HG03469 (cell line): ENCODE data around the gene WNT16.
"Not testable (repeated sequence)": the region's sequence is repeated elsewhere in the genome, so short reads cannot be mapped to it uniquely, and the experiment has no call there.

Source experiments
- ATAC-seq: cut with Tn5 transposase; IDR thresholded peaks from one replicate; pipeline ENCODE4 v1.9.1; 2021; ENCODE audit warnings: mild to moderate bottlenecking, moderate library complexity, moderate number of reproducible peaks; ENCODE audit not compliant: unreplicated experiment

WNT16 gene

DNA sequence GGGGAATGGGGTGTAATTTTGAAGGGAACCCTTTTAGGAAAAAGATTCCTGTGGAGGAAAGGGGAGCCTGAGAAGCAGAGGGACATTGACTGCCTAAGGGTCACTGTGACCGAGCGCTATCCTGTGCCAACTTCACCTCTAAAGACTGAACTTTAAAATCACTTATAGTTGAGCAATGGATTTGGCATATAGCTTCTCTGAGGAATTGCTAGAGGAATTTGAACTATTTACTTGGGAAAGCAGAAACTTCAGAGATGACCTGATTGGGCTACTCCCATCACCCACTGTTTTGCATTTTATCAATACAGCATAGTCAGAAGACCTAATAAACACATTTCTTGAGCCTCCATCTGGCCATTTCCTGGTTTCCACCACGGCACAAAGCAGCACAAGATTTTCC lies 23.7 kb upstream of the WNT16 start:
- no peak for ATAC-seq

DNA sequence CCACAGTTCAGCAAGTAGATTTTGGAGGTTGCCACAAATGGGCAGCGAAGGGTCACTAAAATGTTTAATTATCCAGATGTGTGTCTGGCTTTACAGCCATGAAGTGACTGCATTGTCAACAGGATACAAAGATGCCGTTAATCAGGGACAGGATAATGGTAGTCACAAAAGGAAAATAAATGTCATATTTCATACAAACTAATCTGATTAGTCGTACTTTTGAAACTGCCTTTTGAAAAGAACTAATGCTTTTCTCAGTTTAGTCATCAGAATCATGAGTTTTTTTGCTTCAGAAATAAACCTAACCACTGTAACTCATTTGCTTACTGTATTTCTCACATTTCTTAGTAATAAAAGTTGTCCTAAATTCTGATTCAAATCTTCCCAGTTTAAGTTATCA lies 22.2 kb upstream of the WNT16 start:
- no peak for ATAC-seq

DNA sequence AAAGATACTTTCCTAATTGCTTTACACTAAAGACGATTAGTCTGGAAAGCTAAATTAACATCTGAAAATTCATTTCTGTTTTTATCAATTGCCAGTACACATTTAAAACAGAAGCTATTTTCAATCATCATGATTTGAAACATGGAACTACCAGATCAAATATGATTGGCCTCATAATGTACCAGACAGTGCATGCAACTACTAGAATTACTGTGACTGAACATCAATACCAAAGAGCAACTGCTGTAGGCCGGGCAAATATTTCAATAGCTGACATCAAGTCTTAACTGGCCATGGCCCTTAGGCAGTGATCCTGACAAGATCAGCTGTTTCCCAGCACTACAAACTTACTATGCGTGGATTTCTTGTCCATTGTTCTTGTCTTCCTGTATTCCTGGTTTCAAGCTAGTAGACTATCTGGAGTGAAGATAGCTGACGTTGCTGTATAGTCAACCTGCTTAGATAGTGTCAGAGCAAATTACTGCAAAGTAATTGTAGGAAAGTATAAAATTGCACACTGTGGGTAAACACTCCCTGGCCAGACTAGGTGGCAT lies 21.7 kb upstream of the WNT16 start:
- no peak for ATAC-seq

- no peak for ATAC-seq
Observed at GRCh38 chr7:121313220-121313792, 15.5 kb upstream of the WNT16 start.

DNA sequence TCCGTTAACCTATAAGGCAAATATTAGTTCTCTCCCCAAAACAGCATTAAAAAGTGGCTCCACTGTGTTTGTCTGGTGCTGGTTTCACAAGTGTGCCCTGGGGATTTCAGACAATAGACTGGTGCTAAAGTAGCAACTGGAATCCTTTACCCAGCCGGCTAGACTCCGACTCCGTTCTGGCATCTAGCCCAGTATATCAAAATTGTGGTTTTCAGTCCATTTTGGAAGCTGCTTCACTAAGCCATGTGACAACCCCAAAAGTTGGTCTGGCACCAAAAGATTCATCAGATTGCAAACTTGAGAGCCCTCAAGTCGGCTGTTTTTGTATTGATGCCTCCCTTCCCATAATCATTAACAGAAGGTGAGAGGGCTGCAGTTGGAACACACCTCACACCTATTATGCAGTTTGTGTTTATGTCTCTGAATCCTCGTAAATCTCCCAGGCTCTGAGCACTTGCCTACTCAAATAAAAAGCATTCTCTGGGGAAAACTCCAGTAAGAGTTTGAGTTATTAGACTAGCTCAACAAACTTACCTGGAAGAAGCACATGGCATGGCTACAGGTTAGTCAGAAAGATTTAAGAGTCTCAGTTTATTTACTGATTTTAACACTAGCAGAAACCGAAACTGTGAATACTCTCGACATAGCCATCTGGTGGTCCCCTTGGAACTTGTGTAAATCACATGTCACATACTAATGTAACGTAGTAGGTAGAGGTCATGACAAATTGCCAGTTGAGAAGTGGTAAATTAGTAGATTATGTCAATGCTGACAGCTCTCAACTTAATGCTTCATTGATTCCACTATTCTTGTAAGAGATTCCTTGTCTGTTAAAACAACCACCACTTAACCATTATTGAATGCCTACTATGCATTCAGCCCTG lies 14.8 kb upstream of the WNT16 start:
- peak; percentile 91 for ATAC-seq

DNA sequence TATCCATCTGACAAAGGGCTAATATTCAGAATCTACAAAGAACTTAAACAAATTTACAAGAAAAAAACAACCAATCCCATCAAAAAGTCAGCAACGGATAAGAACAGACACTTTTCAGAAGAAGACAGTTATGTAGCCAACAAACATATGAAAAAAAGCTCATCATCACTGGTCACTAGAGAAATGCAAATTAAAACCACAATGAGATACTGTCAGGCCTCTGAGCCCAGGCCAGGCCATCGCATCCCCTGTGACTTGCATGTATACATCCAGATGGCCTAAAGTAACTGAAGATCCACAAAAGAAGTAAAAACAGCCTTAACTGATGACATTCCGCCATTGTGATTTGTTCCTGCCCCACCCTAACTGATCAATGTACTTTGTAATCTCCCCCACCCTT lies 13.6 kb upstream of the WNT16 start:
- not testable (repeated sequence) for ATAC-seq

GRCh38 chr7:121322460-121322859 lies 6.3 kb upstream of the WNT16 start:
- no peak for ATAC-seq

DNA sequence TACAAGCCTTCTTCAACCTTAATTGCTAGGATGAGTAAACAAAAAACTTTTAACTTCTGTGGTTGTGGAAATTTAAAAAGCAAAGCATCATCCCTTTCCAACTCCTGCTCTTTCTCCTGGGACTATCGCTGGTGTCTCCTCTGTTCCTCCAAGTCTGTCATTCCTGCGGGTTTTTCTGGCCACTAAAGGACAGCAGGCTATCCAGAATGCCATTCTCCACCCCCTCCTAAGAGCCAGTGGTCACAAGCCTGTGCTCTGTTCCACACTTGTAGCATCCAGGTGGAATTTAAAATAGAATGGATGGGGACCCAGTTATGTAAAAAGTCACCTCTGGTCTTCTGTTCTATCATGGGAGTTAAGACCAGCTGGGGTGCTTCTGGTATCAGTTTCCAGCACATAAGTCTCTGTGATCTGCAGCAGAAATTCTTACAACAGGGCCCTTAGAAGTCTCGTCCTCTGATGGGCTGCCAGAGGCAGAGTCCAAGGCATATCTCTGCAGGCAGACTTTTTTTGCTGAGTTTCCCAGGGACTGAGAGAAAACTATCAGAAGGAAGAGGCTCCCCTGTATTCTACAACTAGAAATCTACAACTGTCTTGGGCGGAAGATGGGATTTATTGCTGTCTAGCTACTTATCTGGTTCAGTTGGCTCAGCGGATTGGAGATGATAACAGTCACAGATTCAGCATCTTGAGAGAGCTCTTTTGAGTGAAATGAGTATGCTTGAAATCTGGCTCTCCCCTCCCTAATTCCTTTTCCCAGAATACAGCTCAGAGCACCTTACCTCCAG lies 5.1 kb upstream of the WNT16 start:
- no peak for ATAC-seq

DNA sequence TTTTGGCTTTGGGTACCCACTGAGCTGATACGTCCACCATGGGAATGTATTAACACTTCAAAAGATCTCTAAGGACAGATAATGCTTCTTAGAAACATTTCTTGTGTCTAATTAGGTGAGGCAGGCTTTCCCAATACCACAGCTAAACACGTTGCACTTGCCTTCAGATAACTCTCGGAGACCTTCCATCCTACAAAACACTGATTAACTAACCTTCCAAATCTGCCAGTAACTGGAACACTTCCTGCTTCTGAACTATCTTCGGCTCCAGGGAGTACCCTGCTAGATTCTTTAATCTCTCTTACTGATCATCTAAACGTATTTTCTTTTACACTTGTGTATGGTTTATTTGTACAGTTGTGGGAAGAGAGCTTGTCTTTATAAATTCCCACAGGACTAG lies 1.1 kb upstream of the WNT16 start:
- no peak for ATAC-seq

GRCh38 chr7:121329191-121330052 lies 622 bp downstream of the WNT16 start:
- peak; percentile 44 for ATAC-seq

- peak; percentile 20 for ATAC-seq
Observed at GRCh38 chr7:121330053-121330833, 1.4 kb downstream of the WNT16 start.

GRCh38 chr7:121331048-121331447 lies 2.2 kb downstream of the WNT16 start:
- ATAC-seq: no peak

DNA sequence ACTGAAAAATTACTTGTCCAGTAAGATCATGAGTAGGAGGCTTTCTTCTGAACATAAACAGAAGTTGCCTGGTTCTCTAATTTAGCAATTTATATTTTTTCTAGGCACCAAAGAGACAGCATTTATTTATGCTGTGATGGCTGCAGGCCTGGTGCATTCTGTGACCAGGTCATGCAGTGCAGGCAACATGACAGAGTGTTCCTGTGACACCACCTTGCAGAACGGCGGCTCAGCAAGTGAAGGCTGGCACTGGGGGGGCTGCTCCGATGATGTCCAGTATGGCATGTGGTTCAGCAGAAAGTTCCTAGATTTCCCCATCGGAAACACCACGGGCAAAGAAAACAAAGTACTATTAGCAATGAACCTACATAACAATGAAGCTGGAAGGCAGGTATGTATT lies 2.8 kb downstream of the WNT16 start:
- ATAC-seq: no peak

- ATAC-seq: no peak
Observed at GRCh38 chr7:121334376-121334775, 5.6 kb downstream of the WNT16 start.

- ATAC-seq: no peak
Observed at GRCh38 chr7:121334875-121335648, 6.3 kb downstream of the WNT16 start.

DNA sequence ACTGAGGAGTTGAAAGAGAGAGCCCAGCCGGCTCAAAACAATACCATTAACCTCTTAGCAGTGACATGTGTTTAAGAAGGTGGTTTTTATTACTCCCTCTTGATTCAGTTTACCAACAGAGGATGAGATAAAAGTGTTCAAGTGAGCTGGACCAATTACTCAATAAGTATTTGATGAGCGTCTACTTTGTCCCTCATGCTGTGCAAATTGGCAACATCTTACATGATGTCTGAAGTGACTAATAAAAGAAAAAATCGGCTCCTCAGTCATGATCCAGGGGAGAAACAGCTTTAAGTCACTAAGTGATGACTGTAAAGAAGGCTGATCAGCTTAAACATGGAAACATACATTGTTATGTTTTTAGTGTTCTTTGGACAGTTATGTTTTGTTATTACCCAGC lies 7.8 kb downstream of the WNT16 start:
- no peak for ATAC-seq

GRCh38 chr7:121337398-121337797 lies 8.6 kb downstream of the WNT16 start:
- ATAC-seq: peak; percentile 52

GRCh38 chr7:121339082-121339481 lies 10.3 kb downstream of the WNT16 start:
- ATAC-seq: no peak

DNA sequence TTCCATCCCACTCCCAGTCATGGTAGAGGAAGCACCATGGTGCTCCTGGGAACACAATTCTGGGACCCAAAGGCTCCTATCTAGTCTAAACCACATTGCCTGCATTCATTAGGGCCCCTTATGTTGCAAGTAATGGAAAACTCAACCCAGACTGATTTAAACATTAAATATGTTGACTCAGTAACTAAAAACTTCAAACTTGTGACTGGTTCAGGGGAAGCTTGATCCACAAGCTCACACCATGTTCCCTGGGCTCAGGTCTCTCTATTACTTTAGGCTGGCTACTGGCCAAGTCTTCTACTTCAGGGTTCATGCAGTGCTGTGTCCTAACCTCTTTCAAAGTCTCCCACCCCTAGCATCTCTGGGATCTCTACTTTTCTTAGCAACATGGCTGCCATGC lies 13.1 kb downstream of the WNT16 start:
- no peak for ATAC-seq
